GM11168 (cell line): ENCODE results near the gene CREB3.

ENCODE experiments used
- in situ Hi-C: fragments of 300-500 bp; cut with MboI; formaldehyde crosslinking; loops from one replicate; pipeline ENCODE4 v1.12.0; 2022; ENCODE audit warnings: low sequenced_read_pairs; ENCODE audit not compliant: unreplicated experiment

CREB3 gene

DNA sequence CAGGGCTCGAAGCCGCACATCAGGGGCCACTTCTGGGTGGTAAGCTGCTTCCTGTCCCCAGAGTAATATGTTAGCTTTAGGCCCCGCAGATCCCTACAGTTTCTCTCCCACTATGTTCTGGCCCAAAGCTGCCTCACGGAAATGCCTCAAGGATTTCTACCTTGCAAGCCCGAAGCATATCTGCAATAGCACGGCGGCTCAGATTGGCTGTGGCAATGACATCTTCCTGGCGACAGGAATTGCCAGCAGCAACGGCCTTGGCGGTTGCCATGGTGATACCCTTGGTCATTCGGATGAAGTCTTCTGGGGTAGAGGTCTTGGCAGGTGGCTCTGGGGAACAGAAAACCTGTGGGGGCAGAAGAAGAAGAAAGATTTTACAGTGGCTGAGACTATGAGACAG, 32.4 kb upstream of the CREB3 start:
- in situ Hi-C loops = no loop called here

DNA sequence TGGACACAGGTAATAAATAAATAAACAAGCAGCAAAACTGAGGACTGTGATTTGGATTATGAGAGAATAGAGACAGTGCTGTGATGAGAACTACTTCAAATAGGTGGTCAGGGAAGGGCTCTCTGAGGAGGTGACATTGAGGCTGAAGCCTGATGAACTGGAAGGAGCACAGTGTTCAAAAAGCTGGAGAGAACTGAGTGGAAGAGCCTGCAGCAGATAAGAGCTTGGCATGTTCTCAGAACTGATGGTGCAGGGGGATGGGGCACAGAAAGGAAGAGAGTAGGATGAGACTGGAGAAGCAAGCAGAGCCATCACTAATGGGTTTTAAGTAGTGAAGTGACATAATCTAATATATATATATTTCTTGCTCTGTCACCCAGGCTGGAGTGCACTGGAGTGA, 31.5 kb upstream of the CREB3 start:
- in situ Hi-C loops = no loop called here

DNA sequence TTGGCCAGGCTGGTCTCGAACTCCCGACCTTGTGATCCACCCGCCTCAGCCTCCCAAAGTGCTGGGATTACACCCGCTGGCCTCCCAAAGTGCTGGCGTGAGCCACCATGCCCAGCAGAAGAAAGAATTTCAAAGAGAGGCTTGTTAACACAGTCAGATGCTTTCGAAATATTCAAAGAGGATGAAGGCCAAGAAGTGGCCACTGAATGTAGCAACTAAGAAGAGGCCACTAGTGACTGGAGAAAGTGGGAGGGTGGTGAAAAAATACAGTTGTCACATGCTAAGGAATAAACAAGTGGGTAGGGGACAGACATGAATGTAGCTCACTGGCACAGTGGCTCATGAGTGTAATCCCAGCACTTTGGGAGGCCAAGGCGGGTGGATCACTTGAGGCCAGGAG, 29.8 kb upstream of the CREB3 start:
- in situ Hi-C loops = no loop called here

DNA sequence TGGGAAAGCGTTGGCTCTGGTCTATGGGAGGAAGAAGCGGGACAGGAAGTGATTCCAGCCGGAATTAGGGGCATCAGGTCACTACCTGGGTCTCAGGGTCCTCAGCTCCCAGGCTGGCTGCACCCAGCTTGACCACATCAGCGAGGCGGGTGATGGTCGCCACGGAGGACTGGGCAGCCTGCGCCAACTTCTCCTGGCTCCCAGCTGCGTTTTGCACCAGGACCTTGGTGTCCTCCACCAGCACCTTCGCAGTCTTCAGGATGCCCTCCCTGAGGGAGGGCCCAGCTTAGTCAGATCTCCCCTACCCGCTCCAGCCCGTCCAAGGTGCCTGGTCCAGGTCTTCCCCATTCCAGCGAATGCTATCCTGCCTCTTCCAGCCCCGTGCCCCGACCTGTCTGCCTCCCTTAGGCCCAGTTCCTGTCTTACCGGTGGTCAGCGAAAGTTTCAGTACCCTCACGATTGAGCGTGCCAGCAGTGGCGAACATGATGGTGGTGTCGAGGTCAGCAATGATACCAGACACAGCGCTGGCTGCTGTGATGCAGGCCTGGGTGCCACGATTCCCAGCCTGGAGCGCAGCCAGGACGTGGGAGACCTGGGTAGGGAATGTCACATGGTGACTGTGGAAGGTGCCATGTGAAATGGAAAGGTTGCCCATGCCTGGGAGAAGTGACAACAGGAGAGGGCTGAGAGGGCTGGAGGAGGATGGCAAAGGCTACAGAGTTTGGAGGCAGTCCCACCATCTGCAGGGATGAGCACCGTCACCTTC, 28.4 kb upstream of the CREB3 start:
- in situ Hi-C loops = no loop called here

DNA sequence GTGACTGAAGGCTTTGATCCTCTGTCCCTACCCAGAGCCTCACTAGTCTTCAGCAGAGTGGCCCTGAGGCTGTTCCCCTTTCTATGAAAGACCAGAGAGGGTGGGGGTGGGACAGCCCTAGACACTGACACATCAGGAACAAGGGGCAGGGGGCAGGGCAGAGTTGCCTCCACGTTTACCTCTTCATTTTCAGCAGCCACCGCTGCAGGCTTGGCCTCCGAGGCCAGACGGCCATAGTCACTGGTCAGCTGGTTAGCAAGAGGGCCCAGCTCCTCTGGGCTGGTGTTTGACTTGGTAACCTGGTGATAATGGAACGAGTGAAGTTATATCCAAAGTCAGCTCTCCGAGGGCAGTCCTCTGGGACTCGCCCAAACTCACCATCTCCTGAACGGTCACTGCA, 27.1 kb upstream of the CREB3 start:
- in situ Hi-C loops = no loop called here

DNA sequence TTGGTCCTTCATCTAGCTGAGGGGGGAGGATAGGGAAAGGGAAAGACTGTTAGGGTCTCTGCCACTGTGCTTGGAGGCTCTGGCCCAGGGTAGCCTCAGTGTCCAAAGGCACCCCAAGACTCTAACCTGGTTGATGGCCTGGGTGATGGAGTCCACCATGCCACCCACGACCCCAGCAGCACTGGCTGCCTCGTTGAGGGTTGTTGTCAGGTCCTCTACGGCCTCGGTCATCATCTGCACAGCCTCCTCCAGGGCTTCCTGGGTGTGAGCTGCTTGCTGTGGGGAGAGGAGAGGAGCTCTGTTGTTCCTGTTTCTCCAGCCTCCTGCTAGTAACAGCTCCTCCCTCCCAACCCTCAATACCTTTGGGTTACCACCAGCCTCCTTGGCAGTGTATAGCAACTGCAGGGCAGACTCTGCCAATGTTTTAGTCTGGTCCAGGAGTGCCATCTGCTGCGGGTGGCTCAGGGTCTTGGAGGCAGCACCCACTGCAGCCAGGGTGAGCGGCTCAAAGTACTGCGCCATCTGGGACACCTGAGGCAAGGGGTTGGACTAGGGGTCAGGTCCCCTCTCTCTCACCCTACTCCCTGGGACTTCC, 26.5 kb upstream of the CREB3 start:
- in situ Hi-C loops = no loop called here

DNA sequence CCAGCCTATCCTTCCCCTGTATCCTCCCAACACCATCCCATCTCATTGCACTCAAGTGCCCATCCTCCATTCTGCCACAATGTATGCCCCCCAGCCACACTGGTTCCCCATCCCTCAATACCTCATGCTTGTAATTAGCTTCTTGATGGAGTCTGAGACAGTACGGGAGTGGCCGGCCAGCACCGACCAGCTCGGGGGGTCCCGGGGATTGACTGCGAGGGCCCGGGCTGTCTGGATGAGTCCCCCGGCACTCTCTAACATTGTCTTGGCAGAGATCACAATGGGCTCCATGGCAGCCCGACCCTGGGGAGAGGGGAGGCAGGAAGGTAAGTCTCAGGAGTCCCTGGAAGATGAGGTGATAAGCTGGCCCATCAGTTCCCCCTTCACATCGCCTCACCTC, 25.5 kb upstream of the CREB3 start:
- in situ Hi-C loops = no loop called here

DNA sequence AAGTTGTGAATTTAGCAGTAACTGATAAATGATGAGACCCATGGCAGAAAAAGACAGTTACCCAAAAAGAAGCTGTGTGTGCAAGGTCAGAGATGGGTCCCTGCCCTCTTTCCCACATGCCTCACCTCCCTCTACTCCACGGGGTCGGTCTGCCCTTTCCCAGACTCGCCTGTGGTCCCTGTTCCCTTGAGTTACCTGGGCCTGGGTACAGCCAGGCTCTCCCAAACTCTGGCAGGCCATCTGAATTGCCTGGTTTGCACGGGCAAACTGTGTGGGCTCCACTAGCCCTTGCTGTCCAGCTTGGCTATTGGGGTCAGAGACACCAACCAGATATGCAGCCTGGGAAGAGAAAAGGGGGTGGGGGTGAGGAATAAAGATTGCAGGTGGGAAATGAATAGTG, 24.3 kb upstream of the CREB3 start:
- in situ Hi-C loops = no loop called here

DNA sequence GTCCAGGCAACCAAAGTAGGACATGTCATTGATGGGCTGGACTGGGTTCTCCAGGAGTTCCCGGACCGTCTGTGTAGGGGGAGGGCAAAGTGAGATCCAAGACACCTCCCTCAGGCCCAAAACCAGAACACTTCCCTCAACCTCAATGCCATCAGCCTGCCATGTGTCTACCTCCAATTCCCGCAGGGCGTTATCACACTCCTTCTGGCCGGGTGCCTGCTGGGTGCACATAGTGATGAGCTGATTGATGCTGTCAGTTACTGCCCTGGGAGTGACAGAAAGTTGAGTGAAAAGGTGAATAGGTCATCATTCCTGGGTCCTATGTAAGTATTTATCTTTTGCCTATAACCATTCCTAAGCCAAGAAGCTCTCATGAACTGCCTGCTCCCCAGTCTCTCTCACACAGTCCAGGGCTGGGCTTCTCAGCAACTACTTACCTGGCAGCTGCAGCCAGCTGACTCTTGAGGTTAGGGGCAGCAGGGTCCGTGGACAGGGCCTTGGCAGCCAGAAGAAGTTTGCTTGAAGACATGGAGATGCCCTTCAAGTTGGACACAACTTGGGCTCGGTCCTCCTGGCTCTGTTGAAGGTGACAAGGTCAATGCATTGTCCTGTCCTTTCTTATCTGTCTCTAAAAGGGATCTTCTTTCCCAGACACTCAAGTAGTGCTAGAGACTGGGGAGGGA, 21.5 kb upstream of the CREB3 start:
- in situ Hi-C loops = no loop called here

DNA sequence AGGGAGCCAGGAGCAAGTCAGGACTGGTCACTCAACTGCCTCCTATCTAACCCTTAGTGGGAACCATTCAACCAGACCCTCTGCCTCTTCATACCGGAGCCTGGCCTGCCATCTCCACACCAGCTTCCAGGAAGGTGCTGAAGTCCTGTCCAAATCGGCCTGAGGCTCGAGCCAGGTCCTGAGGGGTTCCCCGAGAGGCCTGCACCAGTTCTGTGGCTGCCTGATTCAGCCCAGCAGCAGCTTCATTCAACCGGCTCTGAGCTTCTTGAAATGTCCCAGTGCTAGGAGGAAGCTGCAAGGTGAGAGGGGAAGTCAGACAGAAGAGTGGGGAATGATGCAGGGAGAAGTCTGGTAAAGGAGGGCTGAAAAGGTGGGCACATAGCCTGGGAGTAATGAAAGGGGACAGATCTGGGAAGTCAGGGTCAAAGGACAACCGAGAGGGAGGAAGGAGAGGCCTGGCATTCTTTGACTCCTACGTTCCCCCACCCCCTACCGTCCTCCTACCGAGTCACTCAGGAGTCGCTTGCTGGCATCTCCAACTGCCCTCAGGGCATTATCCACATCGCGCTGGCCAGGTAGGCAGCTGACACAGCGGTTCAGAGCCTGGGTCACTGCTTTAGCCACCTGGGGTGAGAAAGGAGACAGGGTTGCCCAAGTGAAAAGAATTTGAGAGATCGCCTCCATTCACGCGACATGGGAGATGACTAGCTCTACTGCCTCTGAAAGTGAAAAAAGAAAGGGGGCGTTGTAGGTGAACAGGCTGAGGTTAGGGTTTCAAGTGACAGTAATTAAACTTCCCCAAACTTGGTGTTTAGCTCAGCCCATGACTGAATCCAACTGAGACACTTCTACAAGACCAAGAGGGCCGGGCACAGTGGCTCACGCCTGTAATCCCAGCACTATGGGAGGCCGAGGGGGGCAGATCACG, 20.7 kb upstream of the CREB3 start:
- in situ Hi-C loops = no loop called here

DNA sequence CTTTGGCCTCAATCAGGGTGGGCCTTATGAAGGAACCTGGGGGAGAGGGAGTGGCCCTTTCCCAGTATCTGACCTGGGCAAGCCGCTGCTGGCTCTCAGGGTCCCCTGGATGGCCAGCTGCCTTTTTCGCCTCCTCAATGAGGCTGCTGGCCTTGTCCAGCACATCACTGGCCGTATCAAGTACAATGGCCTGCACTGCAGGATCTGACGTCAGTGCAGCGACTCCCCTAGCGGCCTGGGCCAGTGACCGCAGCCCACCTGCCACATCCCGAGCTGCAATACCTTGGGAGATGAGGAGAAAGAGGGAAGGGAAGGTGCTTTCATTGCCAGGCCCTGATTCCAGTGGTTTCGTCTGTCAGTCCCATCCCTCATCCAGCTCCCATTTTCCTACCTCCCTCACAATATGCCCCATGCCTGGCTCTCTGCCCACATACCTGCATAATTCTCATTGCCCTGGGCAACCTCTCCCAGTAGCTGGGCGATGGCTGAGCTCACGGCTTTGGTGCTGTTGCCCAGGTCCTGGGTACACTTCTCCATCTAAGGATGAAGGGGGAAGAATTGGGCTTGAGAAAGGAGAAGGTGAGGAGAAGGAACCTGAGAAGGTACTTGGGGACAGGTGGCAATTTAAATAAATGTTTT, 19.6 kb upstream of the CREB3 start:
- in situ Hi-C loops = no loop called here

DNA sequence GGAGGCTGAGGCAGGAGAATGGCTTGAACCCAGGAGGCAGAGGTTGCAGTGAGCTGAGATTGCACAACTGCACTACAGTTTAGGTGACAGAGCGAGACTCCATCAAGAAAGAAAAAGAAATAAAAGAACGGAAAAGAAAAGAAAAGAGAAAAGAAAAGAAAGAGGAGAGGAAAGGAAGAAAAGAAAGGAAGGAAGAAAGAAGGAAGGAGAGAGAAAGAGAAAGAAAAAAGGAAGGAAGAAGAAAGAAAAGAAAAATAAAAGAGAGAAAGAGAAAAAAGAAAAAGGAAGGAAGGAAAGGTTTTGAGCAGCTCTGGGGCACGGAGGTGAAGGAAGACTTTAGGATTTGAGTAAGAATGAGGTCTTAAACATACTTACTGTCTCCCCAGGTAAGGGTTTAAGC, 18.9 kb upstream of the CREB3 start:
- in situ Hi-C loops = no loop called here

DNA sequence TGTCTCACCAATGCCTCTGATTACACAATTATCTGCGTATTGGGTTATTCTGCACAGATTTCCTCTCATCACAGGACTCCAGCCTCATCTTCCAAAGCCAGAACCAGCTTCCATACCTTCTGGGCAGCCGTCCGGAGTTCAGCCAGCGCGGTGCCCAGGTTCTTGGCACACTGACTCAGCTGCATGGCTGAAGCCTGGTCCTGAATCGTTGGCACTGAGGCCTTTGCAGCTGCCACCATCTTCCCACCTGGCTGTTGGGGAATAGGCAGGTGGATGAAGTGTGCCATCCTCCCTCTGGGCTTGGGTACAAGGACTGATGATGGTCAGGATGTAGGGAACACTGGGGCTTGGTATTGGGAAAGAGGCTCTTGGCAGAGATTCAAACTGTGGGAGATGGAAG, 18.3 kb upstream of the CREB3 start:
- in situ Hi-C loops = no loop called here

DNA sequence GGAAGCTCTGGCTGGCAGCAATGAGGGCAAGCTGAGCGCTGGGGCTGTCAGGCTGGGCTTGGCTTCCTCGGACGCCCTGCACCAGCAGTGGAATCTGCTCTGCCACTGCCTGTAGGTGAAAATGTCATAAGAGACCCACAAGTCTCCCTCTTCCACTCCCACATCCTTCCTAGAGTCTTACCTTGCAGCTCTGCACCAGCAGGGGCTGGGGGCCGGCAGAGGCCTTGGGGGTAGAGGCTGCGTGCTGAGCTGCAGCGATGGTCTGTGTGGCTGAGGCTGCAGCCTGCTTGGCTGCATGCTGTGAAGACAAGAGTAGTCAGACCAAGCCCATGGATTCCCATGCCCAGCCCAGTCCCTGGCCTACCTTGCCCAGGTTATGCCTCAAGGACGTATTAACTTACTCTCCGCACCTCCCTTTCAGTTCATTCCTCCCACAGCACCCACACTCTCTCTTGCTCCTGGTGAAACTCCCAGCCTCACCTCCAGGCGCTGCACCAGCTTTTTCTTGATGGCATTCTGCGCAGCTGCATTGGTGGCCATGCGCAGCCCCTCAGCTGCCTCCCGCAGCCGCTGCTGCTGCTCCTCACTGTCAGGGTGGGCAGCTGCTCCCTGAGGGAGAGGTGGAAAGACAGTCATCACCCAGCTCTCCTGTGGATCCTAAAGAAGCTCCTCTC, 17.8 kb upstream of the CREB3 start:
- in situ Hi-C loops = no loop called here

DNA sequence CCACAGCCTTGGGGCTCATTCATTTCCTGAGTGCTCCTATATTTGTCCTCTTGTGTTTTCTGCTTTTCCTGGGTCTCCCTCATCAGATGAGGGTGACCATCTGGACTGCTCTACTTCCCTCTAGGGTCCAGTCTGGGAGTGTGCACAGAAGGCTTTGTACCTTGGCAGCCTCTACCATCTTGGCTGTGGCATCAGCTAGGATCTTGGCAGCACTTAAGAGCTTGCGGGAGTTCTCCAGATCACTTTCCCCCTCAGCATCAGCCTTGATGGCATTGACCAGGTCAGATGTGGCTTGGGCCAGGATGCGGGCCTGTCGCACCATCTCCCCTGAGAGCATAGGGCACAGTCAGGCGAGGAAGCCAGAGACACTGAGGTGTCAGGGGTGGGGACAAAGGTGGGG, 16.2 kb upstream of the CREB3 start:
- in situ Hi-C loops = no loop called here

DNA sequence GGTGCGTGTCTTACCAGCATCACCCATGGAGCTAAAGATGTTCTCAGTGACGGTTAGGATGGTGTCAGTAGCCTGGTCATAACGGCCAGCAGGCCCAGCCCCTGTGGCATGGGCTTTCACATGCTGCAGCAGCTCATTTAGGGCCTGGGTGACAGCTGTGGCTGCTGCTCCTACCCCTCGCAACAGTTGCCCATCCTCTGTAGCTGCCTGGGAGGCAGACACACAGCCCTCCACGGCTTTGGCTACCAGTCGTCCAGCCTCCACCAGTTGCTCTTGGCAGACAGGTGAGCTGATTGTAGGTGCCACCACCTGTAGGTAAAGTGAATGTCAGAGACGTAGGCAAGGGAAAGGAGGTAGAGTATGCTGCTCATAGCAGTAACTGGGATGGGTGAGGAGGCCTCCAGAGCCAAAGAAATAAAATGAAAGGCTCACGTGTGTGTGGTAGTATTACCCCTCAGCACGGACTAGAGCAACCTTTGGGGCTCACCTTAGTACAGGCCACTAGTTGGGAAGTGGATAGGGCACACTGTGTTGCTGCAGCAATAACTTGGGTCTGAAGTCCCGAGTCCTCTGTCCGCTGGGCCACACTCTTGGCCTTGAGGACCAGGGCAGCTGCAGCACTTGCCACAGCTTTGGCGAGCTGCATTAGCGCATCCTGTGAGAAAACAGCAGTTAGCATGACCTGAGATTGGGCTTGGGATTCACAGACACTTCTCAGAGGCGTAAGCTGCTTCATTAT, 15.2 kb upstream of the CREB3 start:
- in situ Hi-C loops = no loop called here

DNA sequence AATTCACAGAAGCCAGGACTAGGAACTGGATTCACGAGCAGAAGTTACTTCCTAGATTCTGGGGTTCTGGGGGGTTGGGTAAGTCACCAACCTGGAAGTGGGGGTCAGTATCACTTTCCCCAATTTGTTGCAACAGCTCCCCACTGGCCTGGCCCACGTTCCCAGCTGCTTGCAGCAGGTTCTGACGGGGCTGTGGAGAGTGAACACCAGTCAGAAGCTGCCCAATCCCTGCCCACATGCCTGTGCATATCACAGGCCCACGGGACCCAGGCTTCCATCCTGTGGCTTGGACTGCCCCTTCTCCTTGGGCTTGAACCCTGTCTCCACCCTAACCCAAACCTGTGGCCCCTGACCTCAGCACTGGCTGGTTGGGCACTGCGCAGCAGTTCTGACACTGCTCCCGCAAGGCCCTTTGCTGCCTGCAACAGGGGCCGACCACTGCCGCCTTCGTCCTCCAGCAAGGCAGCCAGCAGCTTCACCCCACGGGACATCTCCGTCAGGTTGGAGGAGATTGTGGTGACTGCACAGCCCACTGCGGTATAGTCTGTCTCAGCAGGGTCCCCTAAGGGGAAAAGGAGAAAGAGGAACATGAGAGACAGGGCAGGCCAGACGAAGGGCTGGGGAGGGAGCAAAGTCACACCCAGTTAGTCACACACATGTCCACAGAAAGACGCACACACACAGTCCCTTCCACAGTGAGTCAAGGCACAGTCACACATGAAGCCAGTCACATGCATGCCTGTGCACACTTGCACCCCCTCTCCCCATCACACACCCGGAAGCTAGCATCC, 13.6 kb upstream of the CREB3 start:
- in situ Hi-C loops = no loop called here

DNA sequence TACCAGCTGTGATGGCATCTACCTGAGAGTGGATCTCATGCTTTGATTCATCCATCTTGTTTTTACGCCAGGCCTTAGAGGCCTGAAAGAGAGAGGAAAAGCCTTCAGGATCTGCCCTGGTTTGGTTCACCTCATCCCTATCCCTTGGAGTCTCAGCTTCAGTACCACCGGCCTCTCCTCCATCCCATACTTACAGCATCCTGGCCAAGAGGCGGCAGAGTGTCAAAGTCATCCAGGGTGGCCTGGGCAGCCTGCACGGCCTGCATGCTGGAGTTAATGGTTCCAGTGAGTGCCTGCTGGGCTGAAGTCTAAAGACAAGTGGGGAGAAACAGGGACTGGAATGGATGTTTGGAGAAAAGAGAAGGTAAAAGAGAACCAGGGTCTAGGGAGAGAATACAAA, 12.9 kb upstream of the CREB3 start:
- in situ Hi-C loops = no loop called here
